SK-N-SH treated with all-trans-retinoic acid at 6 μM for 48 hours (cell line): ENCODE measurements around the gene TMEM141.

Experiments used
- BACH2 ChIP-seq: fragments of 250-450 bp; sonication (Bioruptor Pico); IDR thresholded peaks from 2 replicates; pipeline ENCODE4 v1.9.0; 2021; ENCODE audit warnings: mild to moderate bottlenecking, borderline replicate concordance
- ZFP30 ChIP-seq: fragments of 450-650 bp; formaldehyde crosslinking; IDR thresholded peaks from 2 replicates; pipeline ENCODE4 v1.5.0; 2022; ENCODE audit warnings: mild to moderate bottlenecking, moderate library complexity
- ZNF565 ChIP-seq: fragments of 450-650 bp; formaldehyde crosslinking; conservative IDR thresholded peaks from 2 replicates; pipeline ENCODE4 v1.5.0; 2020; ENCODE audit warnings: low read depth, mild to moderate bottlenecking, moderate library complexity

- no peak for TF ChIP-seq BACH2 (CRISPR knock-in tag)
- no peak for TF ChIP-seq ZFP30 (CRISPR knock-in tag)
- no peak for TF ChIP-seq ZNF565 (CRISPR knock-in tag)
These were observed 4.7 kb upstream of the TMEM141 start for GRCh38 chr9:136786451-136786850.
